ENCODE data around the gene SERTAD3.
"Not testable (repeated sequence)": the region's sequence is repeated elsewhere in the genome, so short reads cannot be mapped to it uniquely, and the experiment has no call there.

The SERTAD3 gene

GRCh38 chr19:40464059-40465024, 20.2 kb upstream of the SERTAD3 start:
- peak overlapping the region; percentile 82 for H3K4me3 Mint-ChIP-seq
- peaks cover 8% of the 10 kb centered on the region for H3K36me3 Mint-ChIP-seq
- no peaks in the 10 kb centered on the region for H3K9me3 Mint-ChIP-seq
- ATAC-seq: no peak
- peaks cover 44% of the 10 kb centered on the region for H3K4me1 Mint-ChIP-seq
- DNase-seq (ENCODE audit: low spot score in 2 of 2): peak; percentile 55 to 85
- peak overlapping the region; percentile 95 for H3K27ac Mint-ChIP-seq

- not testable (repeated sequence) for H3K36me3 Mint-ChIP-seq; DNase-seq (ENCODE audit: low spot score in 2 of 2); H3K27ac Mint-ChIP-seq; H3K9me3 Mint-ChIP-seq; ATAC-seq
- peak overlapping the region; percentile 82 for H3K4me3 Mint-ChIP-seq
- H3K4me1 Mint-ChIP-seq: peaks cover 44% of the 10 kb centered on the region
Measured at GRCh38 chr19:40463587-40464037, 19.5 kb upstream of the SERTAD3 start.

- no peaks in the 10 kb centered on the region for H3K9me3 Mint-ChIP-seq
- H3K4me3 Mint-ChIP-seq: no peak overlapping the region
- ATAC-seq (no peak), DNase-seq (ENCODE audit: low spot score in 2 of 2) (no peak)
- peaks cover 43% of the 10 kb centered on the region for H3K4me1 Mint-ChIP-seq
- H3K27ac Mint-ChIP-seq: no peak overlapping the region
- peaks cover 8% of the 10 kb centered on the region for H3K36me3 Mint-ChIP-seq
Measured at GRCh38 chr19:40461669-40462221, 17.6 kb upstream of the SERTAD3 start.

- ATAC-seq (no peak), DNase-seq (ENCODE audit: low spot score in 2 of 2) (no peak)
- H3K4me3 Mint-ChIP-seq: no peak overlapping the region
- H3K36me3 Mint-ChIP-seq: no peaks in the 10 kb centered on the region
- H3K27ac Mint-ChIP-seq: no peak overlapping the region
- no peaks in the 10 kb centered on the region for H3K9me3 Mint-ChIP-seq
- H3K4me1 Mint-ChIP-seq: peaks cover 27% of the 10 kb centered on the region
Measured at GRCh38 chr19:40460185-40460584, 16.1 kb upstream of the SERTAD3 start.

- H3K9me3 Mint-ChIP-seq: no peaks in the 10 kb centered on the region
- no peak overlapping the region for H3K27ac Mint-ChIP-seq
- H3K4me3 Mint-ChIP-seq: no peak overlapping the region
- no peaks in the 10 kb centered on the region for H3K36me3 Mint-ChIP-seq
- peaks cover 17% of the 10 kb centered on the region for H3K4me1 Mint-ChIP-seq
- no peak for ATAC-seq
- DNase-seq (ENCODE audit: low spot score in 2 of 2): no peak
Measured at GRCh38 chr19:40458597-40458974, 14.5 kb upstream of the SERTAD3 start.

- peaks cover 15% of the 10 kb centered on the region for H3K4me1 Mint-ChIP-seq
- ATAC-seq (no peak), DNase-seq (ENCODE audit: low spot score in 2 of 2) (no peak)
- no peak overlapping the region for H3K4me3 Mint-ChIP-seq
- H3K9me3 Mint-ChIP-seq: no peaks in the 10 kb centered on the region
- H3K27ac Mint-ChIP-seq: no peak overlapping the region
- no peaks in the 10 kb centered on the region for H3K36me3 Mint-ChIP-seq
Measured at GRCh38 chr19:40457953-40458596, 13.9 kb upstream of the SERTAD3 start.

DNA sequence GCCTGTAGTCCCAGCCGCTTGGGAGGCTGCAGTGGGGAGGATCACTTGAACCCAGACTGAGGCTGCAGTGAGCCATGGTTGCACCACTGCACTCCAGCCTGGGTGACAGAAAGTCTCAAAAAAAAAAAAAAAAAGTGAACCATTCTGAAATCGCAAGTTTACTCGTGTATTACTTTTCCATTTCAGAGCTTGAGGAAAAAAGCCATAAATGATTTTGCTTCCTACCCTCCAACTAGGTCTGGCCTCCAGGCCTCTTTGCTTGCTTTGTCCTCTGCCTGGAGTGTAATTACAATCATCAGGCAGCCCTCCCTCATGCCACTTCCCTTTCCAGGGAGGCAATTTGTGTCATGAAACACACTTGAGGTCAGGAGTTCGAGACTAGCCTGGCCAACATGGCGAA, 12.9 kb upstream of the SERTAD3 start:
- DNase-seq (ENCODE audit: low spot score in 2 of 2) (no peak), ATAC-seq (no peak)
- H3K27ac Mint-ChIP-seq: no peak overlapping the region
- no peak overlapping the region for H3K4me3 Mint-ChIP-seq
- no peaks in the 10 kb centered on the region for H3K36me3 Mint-ChIP-seq
- peaks cover 11% of the 10 kb centered on the region for H3K4me1 Mint-ChIP-seq
- H3K9me3 Mint-ChIP-seq: no peaks in the 10 kb centered on the region

- not testable (repeated sequence) for H3K4me1 Mint-ChIP-seq; H3K9me3 Mint-ChIP-seq; H3K36me3 Mint-ChIP-seq; H3K27ac Mint-ChIP-seq; ATAC-seq; DNase-seq (ENCODE audit: low spot score in 2 of 2); H3K4me3 Mint-ChIP-seq
Measured at GRCh38 chr19:40453943-40454342, 9.8 kb upstream of the SERTAD3 start.

DNA sequence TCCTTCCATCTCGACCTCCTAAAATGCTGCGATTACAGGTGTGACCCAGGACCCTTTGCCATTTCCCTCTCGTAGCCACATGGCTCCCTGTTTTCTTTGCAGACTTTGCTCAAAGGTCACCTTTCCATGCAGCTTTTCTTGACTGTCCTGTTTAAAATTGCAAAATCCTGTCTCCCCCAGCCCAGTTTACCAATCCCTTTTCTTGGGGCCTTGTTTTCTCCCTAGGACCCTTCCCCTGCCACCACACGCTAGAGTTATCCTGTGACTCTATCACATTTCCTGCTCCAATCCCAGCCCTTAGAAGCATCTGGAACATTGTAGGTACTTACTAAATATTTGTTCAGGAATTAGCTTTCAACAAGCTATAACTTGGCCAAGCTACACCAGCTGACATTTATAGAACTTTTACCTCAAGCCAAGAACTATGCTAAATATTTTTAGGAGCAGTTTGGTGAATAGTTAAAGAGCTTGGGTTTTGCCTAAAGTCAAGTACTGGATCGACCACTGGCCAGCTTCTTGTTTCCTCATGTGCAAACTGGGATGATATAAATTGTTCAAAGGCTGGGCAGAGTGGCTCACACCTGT, 9.1 kb upstream of the SERTAD3 start:
- Mint-ChIP-seq H3K4me3 (no peak overlapping the region), H3K27ac (no peak overlapping the region), H3K36me3 (peaks cover 10% of the 10 kb centered on the region), H3K9me3 (no peaks in the 10 kb centered on the region), H3K4me1 (no peaks in the 10 kb centered on the region)
- ATAC-seq (no peak), DNase-seq (ENCODE audit: low spot score in 2 of 2) (no peak)

GRCh38 chr19:40452016-40452415, 7.9 kb upstream of the SERTAD3 start:
- no peaks in the 10 kb centered on the region for H3K4me1 Mint-ChIP-seq
- H3K9me3 Mint-ChIP-seq: no peaks in the 10 kb centered on the region
- DNase-seq (ENCODE audit: low spot score in 2 of 2) (no peak), ATAC-seq (no peak)
- H3K4me3 Mint-ChIP-seq: no peak overlapping the region
- H3K36me3 Mint-ChIP-seq: peaks cover 14% of the 10 kb centered on the region
- H3K27ac Mint-ChIP-seq: no peak overlapping the region

DNA sequence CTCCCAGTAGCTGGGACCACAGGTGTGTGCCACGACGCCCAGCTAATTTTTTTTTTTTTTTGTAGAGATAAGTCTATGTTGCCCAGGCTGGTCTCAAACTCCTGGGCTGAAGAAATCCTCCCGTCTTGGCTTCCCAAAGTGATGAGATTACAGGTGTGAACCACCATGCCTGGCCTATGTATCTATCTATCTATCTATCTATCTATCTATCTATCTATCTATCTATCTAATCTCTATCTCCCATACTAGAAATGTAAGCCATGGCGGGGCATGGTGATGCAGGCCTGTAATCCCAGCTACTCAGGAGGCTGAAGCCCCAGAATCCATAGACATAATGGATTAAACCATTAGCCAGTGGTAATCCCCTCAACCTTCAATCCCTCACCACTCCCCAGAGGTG, 6.5 kb upstream of the SERTAD3 start:
- Mint-ChIP-seq H3K4me1 (no peaks in the 10 kb centered on the region), H3K9me3 (no peaks in the 10 kb centered on the region), H3K36me3 (peaks cover 14% of the 10 kb centered on the region), H3K4me3 (no peak overlapping the region), H3K27ac (no peak overlapping the region)
- ATAC-seq (no peak), DNase-seq (ENCODE audit: low spot score in 2 of 2) (no peak)

DNA sequence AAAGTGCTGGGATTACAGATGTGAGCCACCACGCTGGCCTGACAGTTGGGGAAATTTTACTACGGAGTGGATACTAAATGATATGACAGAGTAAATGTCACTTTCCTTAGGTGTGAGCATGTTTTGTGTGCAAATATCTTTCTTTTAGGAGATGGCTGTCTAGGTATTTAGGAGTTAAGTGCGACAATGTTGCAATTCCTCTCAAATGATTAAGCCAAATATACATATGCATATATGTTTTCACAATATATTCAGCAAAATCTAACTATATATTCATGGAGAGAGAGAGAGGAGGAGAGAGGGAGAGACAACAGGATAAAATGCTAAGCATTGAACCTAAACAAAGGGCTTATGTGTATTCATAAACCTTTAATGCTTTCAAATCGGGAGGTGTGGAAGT, 5.4 kb upstream of the SERTAD3 start:
- peaks cover 21% of the 10 kb centered on the region for H3K36me3 Mint-ChIP-seq

DNA sequence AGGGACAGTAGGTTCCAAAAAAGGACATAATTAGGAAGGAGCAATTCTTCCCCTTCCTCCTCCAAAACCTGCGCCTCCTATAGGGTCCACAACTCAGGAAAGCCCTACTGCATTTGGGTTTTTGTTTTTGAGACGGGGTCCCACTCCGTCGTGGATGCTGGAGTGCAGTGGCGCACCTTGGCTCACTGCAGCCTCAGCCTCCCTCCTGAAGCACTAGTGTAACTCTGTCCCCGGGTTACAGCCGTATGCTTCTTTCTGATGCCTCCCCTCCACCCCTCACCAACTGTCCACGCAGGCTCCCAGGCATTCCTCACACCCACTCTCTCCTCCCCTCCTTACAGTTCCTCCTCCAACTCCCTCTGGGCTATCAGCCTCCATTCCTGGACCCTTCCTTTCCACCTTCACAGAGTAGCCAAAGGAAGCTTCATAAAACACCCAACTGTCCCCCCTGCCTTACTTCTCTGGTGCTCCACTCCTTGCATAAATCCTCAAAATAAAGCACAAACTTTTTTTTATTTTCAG, 2.2 kb upstream of the SERTAD3 start:
- peaks cover 26% of the 10 kb centered on the region for H3K4me1 Mint-ChIP-seq
- peaks cover 51% of the 10 kb centered on the region for H3K36me3 Mint-ChIP-seq
- no peaks in the 10 kb centered on the region for H3K9me3 Mint-ChIP-seq
- ATAC-seq (no peak), DNase-seq (ENCODE audit: low spot score in 2 of 2) (no peak)
- peak overlapping the region; percentile 1 for H3K4me3 Mint-ChIP-seq
- H3K27ac Mint-ChIP-seq: no peak overlapping the region

More for the DNA sequence above, 5.4 kb upstream of the SERTAD3 start:
- no peak overlapping the region for H3K4me3 Mint-ChIP-seq
- H3K9me3 Mint-ChIP-seq: no peaks in the 10 kb centered on the region
- no peak for DNase-seq (ENCODE audit: low spot score in 2 of 2)
- ATAC-seq: no peak
- H3K4me1 Mint-ChIP-seq: peaks cover 6% of the 10 kb centered on the region
- no peak overlapping the region for H3K27ac Mint-ChIP-seq

DNA sequence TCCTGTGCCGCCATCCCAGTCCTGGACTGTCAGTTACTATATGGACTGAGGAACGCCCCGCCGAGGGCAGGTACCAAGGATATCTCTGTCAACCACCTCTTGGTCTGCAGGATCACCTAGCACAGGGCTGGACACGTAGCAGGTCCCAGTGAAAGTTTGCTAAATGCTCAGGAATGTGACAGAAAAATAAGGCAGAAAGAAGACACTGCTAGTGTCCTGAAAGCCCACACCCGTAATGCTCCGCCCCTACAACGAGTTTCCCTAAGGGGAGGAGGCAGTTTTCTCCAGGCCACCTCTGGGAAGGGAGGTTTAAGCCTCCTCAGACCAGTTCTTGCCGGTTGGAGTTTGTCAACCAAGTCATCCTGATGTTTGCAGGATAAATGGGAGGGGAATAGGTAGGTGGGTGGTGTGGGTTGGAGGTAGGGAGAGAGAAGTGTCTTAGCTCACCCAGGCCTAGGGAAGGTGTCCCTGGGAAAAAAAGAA, 1.7 kb upstream of the SERTAD3 start:
- ATAC-seq (no peak), DNase-seq (ENCODE audit: low spot score in 2 of 2) (no peak)
- H3K4me3 Mint-ChIP-seq: peak overlapping the region; percentile 96
- peaks cover 56% of the 10 kb centered on the region for H3K36me3 Mint-ChIP-seq
- H3K9me3 Mint-ChIP-seq: no peaks in the 10 kb centered on the region
- no peak overlapping the region for H3K27ac Mint-ChIP-seq
- H3K4me1 Mint-ChIP-seq: peaks cover 26% of the 10 kb centered on the region

DNA sequence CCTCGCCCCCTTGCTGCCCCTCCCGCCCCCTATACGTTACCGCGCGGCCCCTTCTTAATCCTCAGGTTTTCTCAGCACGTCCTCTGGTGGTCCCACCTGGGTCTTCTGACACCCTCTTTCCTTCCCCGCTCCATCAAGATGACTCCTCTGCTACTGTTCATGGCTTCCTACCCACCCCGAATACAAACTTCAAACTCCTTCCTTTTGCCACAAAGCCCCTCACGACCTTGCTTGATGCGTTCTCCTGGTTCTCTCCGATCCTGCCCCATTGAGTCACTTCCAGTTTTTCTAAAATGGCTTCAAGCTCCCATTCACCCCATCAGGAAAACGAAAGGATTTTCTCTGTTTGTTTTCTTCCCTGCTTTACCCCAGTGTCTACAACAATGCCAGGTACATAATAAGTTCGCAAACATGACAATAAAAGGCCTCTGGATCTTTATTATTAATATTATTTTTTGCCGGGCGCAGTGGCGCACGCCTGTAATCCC, 734 bp upstream of the SERTAD3 start:
- H3K27ac Mint-ChIP-seq: peak overlapping the region; percentile 92
- ATAC-seq (no peak), DNase-seq (ENCODE audit: low spot score in 2 of 2) (no peak)
- H3K36me3 Mint-ChIP-seq: peaks cover 65% of the 10 kb centered on the region
- no peaks in the 10 kb centered on the region for H3K9me3 Mint-ChIP-seq
- peaks cover 26% of the 10 kb centered on the region for H3K4me1 Mint-ChIP-seq
- peak overlapping the region; percentile 96 for H3K4me3 Mint-ChIP-seq

Measured in stimulated activated effector memory CD8-positive, alpha-beta T cell treated with anti-CD3 and anti-CD28 coated beads, Interleukin-12 subunit alpha, Interleukin-12 subunit beta, amount 100 ng/mL, for 72 hours (primary cell).